GM12878 (cell line): ENCODE measurements around the gene IFNA16.

Experiments used
- E2F4 ChIP-seq: IDR thresholded peaks from 2 replicates; pipeline ENCODE4 v1.6.1; 2012; ENCODE audit warnings: low read depth, low read length, improper control_type of control experiment
- EGR1 ChIP-seq, 2 experiments: IDR thresholded peaks; 1 replicate in 1 of 2; 2 replicates in 1 of 2; pipeline ENCODE4 v1.6.1; 2011 to 2012; ENCODE audit warnings: low read depth in 2 of 2, low read length in 2 of 2, borderline replicate concordance in 1 of 2, mild to moderate bottlenecking in 1 of 2, moderate library complexity in 1 of 2
- EP300 ChIP-seq, 2 experiments: fragments of 150-350 bp in 1 of 2; IDR thresholded peaks; 2 replicates each; pipeline ENCODE4 v1.6.1; 2011 to 2012; ENCODE audit warnings: low read depth in 2 of 2, low read length in 2 of 2, borderline replicate concordance in 1 of 2, improper control_type of control experiment in 1 of 2, inconsistent platforms in 1 of 2; ENCODE audit not compliant: control insufficient read depth in 1 of 2
- MAX ChIP-seq: IDR thresholded peaks from 2 replicates; pipeline ENCODE4 v1.6.1; 2012; ENCODE audit warnings: low read depth, low read length, improper control_type of control experiment
- POLR2AphosphoS5 ChIP-seq: IDR thresholded peaks from 2 replicates; pipeline ENCODE4 v1.6.1; 2011; ENCODE audit warnings: mild to moderate bottlenecking, low read length, inconsistent platforms
- RFX5 ChIP-seq: IDR thresholded peaks from 2 replicates; pipeline ENCODE4 v1.6.1; 2011; ENCODE audit warnings: low read depth, low read length, improper control_type of control experiment

- TF ChIP-seq EP300 (IDR thresholded peaks at IDR 0.05; ENCODE audit: borderline replicate concordance in 1 of 2, control insufficient read depth in 1 of 2, low read depth in 2 of 2, low read length in 2 of 2), result no peak
- TF ChIP-seq EGR1 (IDR thresholded peaks at IDR 0.05; ENCODE audit: borderline replicate concordance in 1 of 2, low read depth in 2 of 2, low read length in 2 of 2), result no peak
- TF ChIP-seq MAX, result no peak
- TF ChIP-seq RFX5, result no peak
- TF ChIP-seq E2F4, result no peak
- TF ChIP-seq POLR2AphosphoS5, result no peak
Observed at GRCh38 chr9:21233258-21233657, 16.1 kb upstream of the IFNA16 start.
